NT2/D1 (cell line): Measurements from ENCODE around the gene TRIM33.

Experiments
- SUZ12 ChIP-seq: IDR thresholded peaks from 2 replicates; pipeline ENCODE4 v1.6.1; 2011; ENCODE audit not compliant: insufficient read length, insufficient read depth; ENCODE audit errors: extremely low read depth
- YY1 ChIP-seq: IDR thresholded peaks from 2 replicates; pipeline ENCODE4 v1.6.1; 2011; ENCODE audit not compliant: insufficient read length, insufficient read depth
- ZNF274 ChIP-seq: IDR thresholded peaks from 2 replicates; pipeline ENCODE4 v1.6.1; 2011; ENCODE audit warnings: mild to moderate bottlenecking, low read depth, low read length

DNA sequence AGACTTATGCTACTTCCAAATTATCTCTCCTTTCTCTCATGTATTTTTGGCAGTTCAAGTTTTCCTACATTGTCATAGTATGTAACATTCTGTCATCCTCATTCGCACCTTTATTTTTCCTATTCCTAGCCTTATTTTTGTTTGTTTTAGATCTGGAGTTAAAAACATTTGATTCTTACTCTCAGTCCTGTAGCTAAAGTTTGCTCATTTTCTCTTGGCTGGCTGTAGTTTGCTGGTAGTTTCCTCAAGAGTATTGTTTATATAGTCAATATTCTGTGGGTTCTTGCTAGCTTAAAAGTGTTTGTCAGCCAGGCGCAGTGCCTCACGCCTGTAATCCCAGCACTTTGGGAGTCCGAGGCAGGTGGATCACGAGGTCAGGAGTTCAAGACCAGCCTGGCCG, 29.8 kb upstream of the TRIM33 start:
- TF ChIP-seq YY1 (no peak), ZNF274 (no peak), SUZ12 (no peak)
